ENCODE results near the gene CCM2L. TPM values are rescaled to one million over a fixed set of nuclear protein-coding genes. Genes with fewer than 3 reads are reported as not detected.

Gene CCM2L
- polyA plus RNA-seq, 3 donors = not detected

DNA sequence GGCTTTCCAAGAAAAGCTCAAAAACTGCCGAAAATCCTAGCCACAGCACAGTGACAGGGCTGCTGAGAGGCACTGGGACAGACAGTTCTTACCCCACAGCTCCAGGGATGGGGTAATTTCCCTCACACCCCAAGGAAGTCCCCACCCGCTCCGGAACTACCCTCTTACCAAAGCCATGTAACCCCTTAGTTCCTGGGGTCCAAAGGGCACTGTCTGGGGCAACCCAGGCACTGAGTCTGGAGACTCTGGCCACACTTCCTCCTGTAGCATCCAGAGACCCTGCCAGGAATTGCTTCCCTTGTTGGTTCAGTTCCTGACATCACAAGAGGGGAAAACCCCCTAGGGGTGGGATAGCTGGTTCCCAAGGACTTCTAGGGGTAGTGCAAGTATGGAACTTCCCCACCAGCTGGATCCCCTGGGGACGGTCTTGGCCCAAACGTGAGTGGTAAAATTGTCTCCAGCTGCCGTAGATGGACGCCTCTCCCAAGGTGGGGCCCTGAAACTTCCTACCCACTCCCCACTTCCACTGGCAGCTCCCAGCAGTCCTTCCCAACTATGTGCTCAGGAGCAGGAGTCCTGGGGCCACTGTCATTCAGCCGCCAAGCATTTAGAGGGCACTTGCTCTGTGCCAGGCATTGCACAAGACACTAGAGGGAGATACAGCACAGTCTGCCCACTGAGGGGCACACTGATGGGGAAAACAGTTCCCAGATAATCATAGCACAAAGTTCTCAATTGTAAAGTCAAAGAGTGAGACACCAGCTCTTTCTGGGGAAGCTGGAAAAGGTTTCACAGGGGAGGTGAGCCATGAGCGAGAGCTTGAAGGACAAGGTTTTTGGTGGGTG, 24.6 kb downstream of the CCM2L start:
- peak overlapping the region; percentile 66 for H3K9ac ChIP-seq (ENCODE audit: insufficient read depth, low read length, poor library complexity, severe bottlenecking)
- peak overlapping the region in 2 of 3 experiments; percentile 14 to 51 for H3K4me3 ChIP-seq (replicated peaks in 1 of 3; ENCODE audit: low read depth in 2 of 3, low read length in 3 of 3)
- H4K20me1 ChIP-seq (ENCODE audit: insufficient read depth, low read length) = no peaks in the 10 kb centered on the region
- Mint-ChIP-seq H3K4me3 (peak overlapping the region; percentile 51 to 81), H3K27me3 (ENCODE audit: low read depth in 3 of 3) (peaks cover 2 to 8% (median 2%) of the 10 kb centered on the region in 3 donors), H3K36me3 (peaks cover 0 to 3% of the 10 kb centered on the region in 2 donors), H3K27ac (peak overlapping the region; percentile 96 to 100 (median 98)), H3K4me1 (peaks cover 84% of the 10 kb centered on the region), H3K9me3 (peaks cover 3 to 10% (median 6%) of the 10 kb centered on the region in 7 donors)
- peak; percentile 92 to 100 (median 98) for DNase-seq
- H3K27me3 ChIP-seq (ENCODE audit: control insufficient read depth in 2 of 2, insufficient read depth in 2 of 2, low read length in 2 of 2) = no peaks in the 10 kb centered on the region
- 4% methylated on average over 7 of the region's 9 CpGs for WGBS (ENCODE audit: insufficient coverage)
- TF ChIP-seq, protein P1, sequence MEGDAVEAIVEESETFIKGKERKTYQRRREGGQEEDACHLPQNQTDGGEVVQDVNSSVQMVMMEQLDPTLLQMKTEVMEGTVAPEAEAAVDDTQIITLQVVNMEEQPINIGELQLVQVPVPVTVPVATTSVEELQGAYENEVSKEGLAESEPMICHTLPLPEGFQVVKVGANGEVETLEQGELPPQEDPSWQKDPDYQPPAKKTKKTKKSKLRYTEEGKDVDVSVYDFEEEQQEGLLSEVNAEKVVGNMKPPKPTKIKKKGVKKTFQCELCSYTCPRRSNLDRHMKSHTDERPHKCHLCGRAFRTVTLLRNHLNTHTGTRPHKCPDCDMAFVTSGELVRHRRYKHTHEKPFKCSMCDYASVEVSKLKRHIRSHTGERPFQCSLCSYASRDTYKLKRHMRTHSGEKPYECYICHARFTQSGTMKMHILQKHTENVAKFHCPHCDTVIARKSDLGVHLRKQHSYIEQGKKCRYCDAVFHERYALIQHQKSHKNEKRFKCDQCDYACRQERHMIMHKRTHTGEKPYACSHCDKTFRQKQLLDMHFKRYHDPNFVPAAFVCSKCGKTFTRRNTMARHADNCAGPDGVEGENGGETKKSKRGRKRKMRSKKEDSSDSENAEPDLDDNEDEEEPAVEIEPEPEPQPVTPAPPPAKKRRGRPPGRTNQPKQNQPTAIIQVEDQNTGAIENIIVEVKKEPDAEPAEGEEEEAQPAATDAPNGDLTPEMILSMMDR (IDR thresholded peaks at IDR 0.05) = peak; percentile 33
- intact Hi-C loops (cut with micrococcal nuclease) = loop anchor here (5.0 to 10.0 kb wide), 4 partner anchors 32 to 210 kb away; no protein-coding TSS in a partner anchor
- no peaks in the 10 kb centered on the region for H3K36me3 ChIP-seq (replicated peaks in 1 of 2; ENCODE audit: control insufficient read depth in 1 of 2, insufficient read depth in 2 of 2, low read length in 2 of 2)
- H3K79me2 ChIP-seq (ENCODE audit: insufficient read depth, low read length) = peaks cover 11% of the 10 kb centered on the region
- H3K9me3 ChIP-seq (replicated peaks in 1 of 2; ENCODE audit: control insufficient read depth in 1 of 2, insufficient read depth in 1 of 2, low read length in 2 of 2) = peaks cover 0 to 6% of the 10 kb centered on the region in 2 donors
- H2AFZ ChIP-seq (ENCODE audit: insufficient read depth, low read depth, low read length, poor library complexity, severe bottlenecking) = no peak overlapping the region
- H3K4me1 ChIP-seq (ENCODE audit: control insufficient read depth in 1 of 2, insufficient read depth in 2 of 2, low read length in 2 of 2) = peaks cover 87 to 92% of the 10 kb centered on the region in 2 donors
- peak overlapping the region; percentile 94 to 99 for H3K27ac ChIP-seq (ENCODE audit: low read depth in 1 of 2, low read length in 2 of 2)
- H3K4me2 ChIP-seq (replicated peaks; ENCODE audit: extremely low read depth, low read length, poor library complexity, severe bottlenecking) = peak overlapping the region; percentile 65

DNA sequence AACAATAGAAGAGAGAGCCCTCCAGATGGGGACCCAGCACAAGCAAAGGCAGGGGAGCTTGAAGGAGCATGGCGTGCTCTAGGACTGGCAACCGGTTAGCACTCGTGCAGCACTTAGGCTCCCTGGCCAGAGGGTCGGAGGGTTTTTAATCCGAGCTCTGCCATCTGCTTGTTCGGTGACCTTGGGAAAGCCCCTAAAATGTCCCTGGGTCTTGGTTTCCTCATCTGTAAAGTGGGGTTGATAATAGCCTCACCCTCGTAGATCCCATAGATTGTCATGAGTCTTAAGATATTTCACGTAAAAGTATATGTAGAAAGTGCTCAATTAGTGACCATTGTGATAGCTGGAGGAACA, 25.2 kb downstream of the CCM2L start:
- H2AFZ ChIP-seq (ENCODE audit: insufficient read depth, low read depth, low read length, poor library complexity, severe bottlenecking) = no peak overlapping the region
- WGBS (ENCODE audit: insufficient coverage) = 95% methylated on average over 8 of the region's 8 CpGs
- H3K27ac Mint-ChIP-seq = peak overlapping the region; percentile 96 to 100 (median 98)

More for the DNA sequence above, 25.2 kb downstream of the CCM2L start:
- Mint-ChIP-seq H3K36me3 (peaks cover 0 to 3% of the 10 kb centered on the region in 2 donors), H3K27me3 (ENCODE audit: low read depth in 3 of 3) (peaks cover 2 to 4% (median 2%) of the 10 kb centered on the region in 3 donors), H3K9me3 (peaks cover 3 to 10% (median 6%) of the 10 kb centered on the region in 7 donors), H3K4me3 (peak overlapping the region in 1 of 2 donors; percentile 81), H3K4me1 (peaks cover 89% of the 10 kb centered on the region)
- Histone ChIP-seq H3K9ac (ENCODE audit: insufficient read depth, low read length, poor library complexity, severe bottlenecking) (peak overlapping the region; percentile 66), H3K4me1 (ENCODE audit: control insufficient read depth in 1 of 2, insufficient read depth in 2 of 2, low read length in 2 of 2) (peaks cover 93 to 98% of the 10 kb centered on the region in 2 donors), H4K20me1 (ENCODE audit: insufficient read depth, low read length) (no peaks in the 10 kb centered on the region), H3K36me3 (replicated peaks in 1 of 2; ENCODE audit: control insufficient read depth in 1 of 2, insufficient read depth in 2 of 2, low read length in 2 of 2) (no peaks in the 10 kb centered on the region), H3K27me3 (ENCODE audit: control insufficient read depth in 2 of 2, insufficient read depth in 2 of 2, low read length in 2 of 2) (no peaks in the 10 kb centered on the region), H3K9me3 (replicated peaks in 1 of 2; ENCODE audit: control insufficient read depth in 1 of 2, insufficient read depth in 1 of 2, low read length in 2 of 2) (peaks cover 0 to 6% of the 10 kb centered on the region in 2 donors), H3K4me2 (replicated peaks; ENCODE audit: extremely low read depth, low read length, poor library complexity, severe bottlenecking) (peak overlapping the region; percentile 65), H3K4me3 (replicated peaks in 1 of 3; ENCODE audit: low read depth in 2 of 3, low read length in 3 of 3) (peak overlapping the region in 1 of 3 experiments; percentile 51), H3K27ac (ENCODE audit: low read depth in 1 of 2, low read length in 2 of 2) (peak overlapping the region; percentile 94 to 99), H3K79me2 (ENCODE audit: insufficient read depth, low read length) (peaks cover 11% of the 10 kb centered on the region)
- TF ChIP-seq, protein P1 (IDR thresholded peaks at IDR 0.05) = peak; percentile 14
- intact Hi-C loops (cut with micrococcal nuclease) = loop anchor here (5.0 to 10.0 kb wide), 2 partner anchors 37 to 211 kb away; no protein-coding TSS in a partner anchor
- DNase-seq = peak in 1 of 3 donors; percentile 77

Data from CD14-positive monocyte (primary cell).